GM12872 (cell line): Measurements from ENCODE around the gene DCLK1.

Experiments used
- TF ChIP-seq, protein P1 (sequence below): IDR thresholded peaks from 3 replicates; pipeline ENCODE4 v1.5.1; 2011; ENCODE audit warnings: low read depth, mild to moderate bottlenecking, low read length, moderate library complexity; ENCODE audit not compliant: insufficient read depth

Gene DCLK1

DNA sequence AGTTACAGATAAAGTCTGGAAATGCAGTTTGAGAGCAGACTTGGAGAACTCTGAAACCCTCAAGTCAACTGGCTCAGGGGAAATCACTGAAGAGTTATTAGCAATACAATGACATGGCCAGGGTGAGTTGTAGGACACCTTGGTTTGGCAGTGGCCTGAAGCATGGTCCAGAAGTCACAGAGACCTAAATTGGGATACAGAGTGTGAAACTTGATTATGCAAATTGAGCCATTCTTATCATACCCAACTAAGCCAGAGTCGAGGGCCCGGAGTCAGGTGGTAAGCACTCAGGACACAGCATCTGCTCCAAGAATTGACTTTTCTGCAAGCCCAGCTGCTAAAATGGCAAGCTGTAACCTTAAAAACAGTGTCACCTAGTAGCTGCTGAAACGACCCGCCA lies 224.5 kb downstream of the DCLK1 start:
- TF ChIP-seq, protein P1, sequence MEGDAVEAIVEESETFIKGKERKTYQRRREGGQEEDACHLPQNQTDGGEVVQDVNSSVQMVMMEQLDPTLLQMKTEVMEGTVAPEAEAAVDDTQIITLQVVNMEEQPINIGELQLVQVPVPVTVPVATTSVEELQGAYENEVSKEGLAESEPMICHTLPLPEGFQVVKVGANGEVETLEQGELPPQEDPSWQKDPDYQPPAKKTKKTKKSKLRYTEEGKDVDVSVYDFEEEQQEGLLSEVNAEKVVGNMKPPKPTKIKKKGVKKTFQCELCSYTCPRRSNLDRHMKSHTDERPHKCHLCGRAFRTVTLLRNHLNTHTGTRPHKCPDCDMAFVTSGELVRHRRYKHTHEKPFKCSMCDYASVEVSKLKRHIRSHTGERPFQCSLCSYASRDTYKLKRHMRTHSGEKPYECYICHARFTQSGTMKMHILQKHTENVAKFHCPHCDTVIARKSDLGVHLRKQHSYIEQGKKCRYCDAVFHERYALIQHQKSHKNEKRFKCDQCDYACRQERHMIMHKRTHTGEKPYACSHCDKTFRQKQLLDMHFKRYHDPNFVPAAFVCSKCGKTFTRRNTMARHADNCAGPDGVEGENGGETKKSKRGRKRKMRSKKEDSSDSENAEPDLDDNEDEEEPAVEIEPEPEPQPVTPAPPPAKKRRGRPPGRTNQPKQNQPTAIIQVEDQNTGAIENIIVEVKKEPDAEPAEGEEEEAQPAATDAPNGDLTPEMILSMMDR, result no peak

DNA sequence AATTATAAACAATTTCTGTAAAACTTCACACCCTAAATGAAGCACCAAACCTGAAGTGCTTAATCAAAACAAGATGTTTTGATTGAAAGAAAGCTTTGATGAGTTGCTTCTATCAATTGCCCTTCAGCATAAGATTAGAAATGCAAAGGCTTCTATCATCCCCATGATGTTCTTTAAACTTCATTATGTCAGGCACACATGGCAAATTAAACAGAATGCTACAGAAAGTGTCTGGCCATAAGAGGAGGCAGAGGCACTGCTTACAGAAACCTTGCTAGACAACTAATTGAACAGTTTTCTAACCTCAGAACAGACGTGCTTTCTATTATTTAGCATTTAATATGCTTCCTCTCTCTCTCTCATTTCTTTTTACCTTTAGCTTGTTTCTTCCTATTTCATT lies 228.1 kb downstream of the DCLK1 start:
- TF ChIP-seq, protein P1, result no peak

DNA sequence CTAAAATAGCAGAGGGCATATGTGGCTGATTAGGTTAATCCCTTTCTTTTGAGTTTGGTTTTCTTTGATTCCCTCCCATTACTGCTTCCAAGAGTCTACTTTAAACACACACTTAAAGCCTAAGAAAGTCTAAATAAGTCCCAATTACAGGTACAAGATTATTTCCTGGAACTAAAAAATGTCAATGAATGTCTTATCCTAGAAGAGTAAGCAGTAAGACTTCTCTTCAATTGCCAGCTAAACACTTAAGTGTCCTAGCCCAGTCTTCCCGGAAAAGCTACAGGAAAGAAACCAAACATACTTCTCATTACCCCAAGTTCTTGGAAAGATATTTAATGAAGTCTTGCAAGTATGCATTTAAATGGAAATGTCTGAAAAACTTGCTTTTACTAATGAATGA lies 233.1 kb downstream of the DCLK1 start:
- TF ChIP-seq, protein P1, result no peak

DNA sequence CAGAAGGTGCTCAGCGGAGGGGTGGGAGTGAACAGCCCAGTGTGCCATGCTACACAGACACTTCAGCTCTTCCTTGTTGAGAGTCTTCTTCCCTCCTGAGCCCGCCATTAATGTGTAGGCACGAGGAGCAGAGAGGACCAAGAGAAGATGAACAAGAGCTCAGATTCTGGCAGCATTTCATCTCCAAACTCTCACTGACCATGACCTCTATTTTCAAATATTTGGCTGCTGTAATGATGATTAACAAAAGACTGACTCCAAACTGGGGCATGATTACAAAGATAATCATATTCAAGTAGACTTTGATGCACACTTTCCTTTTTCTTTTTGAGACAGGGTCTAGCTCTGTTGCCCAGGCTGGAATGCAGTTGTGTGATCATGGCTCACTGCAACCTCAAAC lies 236.5 kb downstream of the DCLK1 start:
- TF ChIP-seq, protein P1, result no peak

- TF ChIP-seq, protein P1, result no peak
Measured at GRCh38 chr13:35892837-35893814, 238.1 kb downstream of the DCLK1 start.

DNA sequence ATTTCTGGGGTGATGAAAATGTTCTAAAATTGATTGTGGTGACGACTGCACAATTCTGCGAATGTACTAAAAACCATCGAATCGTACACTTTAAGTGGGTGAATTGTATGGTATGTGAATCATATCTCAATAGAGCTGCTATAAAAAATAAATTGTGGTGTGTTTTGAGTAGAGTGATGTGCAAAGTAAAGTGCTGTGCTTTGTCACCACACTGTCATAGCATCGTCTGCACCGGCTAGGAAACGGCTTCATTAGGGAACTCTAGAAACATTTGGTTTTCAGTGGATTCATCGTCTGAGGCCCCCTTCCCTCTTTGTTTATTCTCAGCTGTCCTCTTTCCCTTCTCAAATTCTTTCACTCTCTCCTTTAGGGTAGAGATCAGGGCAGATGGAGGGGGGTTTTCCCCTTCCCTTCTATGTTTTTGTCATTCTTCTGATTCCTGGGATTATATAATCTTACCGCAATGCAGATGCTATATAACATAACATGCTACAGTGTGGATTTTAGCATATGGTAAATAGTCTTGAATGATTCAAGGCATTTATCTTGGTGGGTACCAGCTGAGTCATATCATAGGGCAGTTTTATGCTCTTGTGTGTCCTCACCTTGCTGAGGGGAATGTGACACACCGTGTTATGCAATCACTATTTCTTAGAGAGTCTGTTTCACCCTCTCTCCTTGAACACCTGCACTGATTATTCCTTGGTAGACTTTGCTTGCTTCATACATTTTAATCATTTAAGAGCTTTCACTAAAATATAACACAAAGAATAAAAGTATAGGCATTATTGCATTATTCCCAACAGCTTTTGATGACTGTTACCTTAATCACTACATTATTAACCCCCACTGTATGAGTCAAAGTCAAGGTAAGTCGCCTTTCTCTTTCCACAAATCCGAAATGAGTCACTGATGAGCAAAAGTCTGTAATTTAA lies 239.4 kb downstream of the DCLK1 start:
- TF ChIP-seq, protein P1, result no peak

DNA sequence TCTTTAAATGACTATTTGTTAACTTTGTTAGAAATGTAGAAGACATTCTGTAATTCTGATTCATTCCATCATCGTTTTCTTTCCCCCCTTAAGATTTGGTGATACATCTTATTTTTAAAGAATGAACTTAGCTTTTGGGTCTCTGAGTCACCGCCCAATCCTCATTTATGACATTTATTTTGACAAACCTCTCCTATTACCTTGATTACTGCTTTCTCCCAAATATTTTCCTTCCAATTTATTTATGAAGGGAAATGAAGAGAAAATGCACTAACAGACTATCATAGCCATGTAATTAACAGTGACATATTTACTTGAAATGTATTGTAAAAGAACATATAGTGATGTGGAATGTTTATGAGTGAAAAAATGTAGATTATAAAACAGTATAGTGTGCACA lies 241.6 kb downstream of the DCLK1 start:
- TF ChIP-seq, protein P1, result no peak
